HG03558 (cell line): ENCODE data around the gene CARD11.
"Not testable (repeated sequence)": the region's sequence is repeated elsewhere in the genome, so short reads cannot be mapped to it uniquely, and the experiment has no call there.

Experiments
- ATAC-seq: cut with Tn5 transposase; IDR thresholded peaks from one replicate; pipeline ENCODE4 v1.9.1; 2021; ENCODE audit warnings: moderate number of reproducible peaks; ENCODE audit not compliant: unreplicated experiment; ENCODE audit errors: extremely low read depth

CARD11 gene

DNA sequence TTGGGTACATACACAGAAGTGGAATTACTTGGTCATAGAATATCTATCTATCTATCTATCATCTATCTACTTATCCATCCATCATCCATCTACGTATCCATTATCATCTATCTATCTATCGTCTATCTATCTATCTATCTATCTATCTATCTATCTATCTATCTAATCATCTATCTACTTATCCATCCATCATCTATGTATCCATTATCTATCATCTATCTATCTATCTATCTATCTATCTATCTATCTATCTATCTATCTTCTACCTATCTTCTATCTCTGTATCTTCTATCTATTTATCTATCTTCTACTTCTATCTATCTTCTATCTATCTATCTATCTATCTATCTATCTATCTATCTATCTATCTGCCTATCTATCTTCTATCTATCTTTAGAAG lies 123.2 kb downstream of the CARD11 start:
- not testable (repeated sequence) for ATAC-seq

- no peak for ATAC-seq
Observed at GRCh38 chr7:2920041-2920440, 123.6 kb downstream of the CARD11 start.

DNA sequence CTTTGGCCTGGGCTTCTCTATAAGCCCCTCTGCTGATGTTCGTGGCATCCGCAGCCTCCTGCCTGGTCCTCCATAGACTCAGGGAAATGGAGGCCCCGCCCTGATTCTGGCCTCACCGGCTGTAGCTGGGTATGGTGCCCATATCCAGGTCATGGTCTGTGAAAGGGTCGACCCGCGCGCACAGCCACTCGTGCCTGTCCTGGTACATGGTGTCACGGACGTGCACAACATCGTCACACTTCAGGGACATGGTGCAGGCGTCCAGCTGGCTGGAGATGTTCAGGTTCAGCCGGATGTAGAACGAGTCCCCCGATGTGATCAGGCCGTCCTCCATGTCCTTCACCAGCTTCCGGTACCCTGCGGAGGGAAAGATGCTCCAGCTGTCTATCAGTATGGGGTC lies 124.4 kb downstream of the CARD11 start:
- ATAC-seq, result no peak

DNA sequence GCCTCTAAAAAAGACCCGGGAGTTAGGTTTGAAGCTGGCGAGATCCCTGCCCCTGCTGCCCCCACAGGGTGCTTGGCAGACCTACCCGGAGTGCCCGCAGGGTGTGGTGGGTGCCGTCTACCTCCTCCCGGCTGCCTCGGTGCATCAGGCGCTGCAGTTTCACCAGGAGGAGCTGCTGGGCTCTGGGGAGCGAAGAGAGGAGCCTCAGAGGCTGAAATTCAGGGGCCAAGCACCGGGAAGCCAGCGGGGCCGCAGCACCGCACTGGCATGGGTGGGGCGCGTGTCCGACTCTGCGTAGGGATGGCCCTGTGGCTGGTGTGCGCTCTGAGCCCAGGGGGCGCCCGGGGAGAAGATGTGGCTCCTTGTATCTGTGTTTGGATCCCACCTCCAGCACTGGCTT lies 125.3 kb downstream of the CARD11 start:
- no peak for ATAC-seq

- ATAC-seq, result no peak
Observed at GRCh38 chr7:2915023-2915422, 128.6 kb downstream of the CARD11 start.

GRCh38 chr7:2913760-2914387 lies 129.8 kb downstream of the CARD11 start:
- ATAC-seq, result no peak

GRCh38 chr7:2912684-2913439 lies 130.8 kb downstream of the CARD11 start:
- no peak for ATAC-seq

GRCh38 chr7:2911466-2911865 lies 132.2 kb downstream of the CARD11 start:
- ATAC-seq, result no peak

DNA sequence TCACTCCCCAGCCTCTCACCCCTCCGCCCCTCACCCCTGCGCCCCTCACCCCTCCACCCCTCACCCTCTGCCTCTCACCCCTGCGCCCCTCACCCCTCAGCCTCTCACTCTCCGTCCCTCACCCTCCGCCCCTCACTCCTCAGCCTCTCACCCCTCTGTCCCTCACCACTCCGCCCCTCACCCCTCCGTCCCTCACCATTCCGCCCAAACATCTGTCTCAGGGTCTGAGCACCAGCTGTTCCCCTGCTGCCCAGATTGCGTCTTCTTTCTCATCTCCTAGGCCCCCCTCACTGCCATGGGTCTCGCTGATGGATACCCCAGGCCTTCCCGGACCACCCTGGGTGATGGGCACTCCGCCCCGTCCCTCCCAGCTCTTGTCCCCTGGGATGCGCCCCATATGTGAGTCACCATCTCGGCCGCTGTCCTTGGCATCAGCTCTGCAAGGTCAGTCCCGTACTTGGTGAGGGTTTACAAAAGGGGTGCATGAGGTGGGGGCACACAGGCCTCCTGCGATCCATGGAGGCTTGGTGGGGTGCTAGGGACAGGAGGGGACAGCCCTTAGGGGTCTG lies 134.1 kb downstream of the CARD11 start:
- no peak for ATAC-seq

GRCh38 chr7:2909043-2909442 lies 134.6 kb downstream of the CARD11 start:
- no peak for ATAC-seq

DNA sequence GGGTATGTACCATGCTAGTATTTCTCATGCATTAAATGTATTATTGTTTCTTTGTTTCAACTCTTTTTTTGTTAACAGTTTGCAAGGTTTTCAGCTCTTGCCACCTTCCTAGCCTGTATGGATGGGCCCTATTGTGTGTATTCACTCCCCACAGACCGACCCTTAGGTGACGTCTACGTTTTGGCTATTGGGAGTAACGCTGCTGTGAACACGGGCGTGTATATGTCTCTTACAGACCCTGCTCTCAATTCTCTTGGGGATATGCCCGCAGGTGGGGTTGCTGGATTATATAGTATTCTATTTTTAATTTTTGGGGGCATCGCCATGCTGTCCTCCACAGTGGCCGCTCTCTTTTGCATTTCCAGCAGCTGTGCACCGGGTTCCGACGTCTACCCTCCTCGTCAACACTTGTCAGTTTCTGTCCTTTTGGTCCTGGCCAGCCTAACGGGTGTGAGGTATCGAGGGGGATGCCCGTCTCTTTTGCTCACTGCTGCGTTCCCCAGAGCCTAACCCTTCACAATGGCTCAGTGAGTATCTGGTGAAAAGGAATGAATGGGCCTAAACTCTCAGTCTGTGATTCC lies 135.5 kb downstream of the CARD11 start:
- no peak for ATAC-seq

DNA sequence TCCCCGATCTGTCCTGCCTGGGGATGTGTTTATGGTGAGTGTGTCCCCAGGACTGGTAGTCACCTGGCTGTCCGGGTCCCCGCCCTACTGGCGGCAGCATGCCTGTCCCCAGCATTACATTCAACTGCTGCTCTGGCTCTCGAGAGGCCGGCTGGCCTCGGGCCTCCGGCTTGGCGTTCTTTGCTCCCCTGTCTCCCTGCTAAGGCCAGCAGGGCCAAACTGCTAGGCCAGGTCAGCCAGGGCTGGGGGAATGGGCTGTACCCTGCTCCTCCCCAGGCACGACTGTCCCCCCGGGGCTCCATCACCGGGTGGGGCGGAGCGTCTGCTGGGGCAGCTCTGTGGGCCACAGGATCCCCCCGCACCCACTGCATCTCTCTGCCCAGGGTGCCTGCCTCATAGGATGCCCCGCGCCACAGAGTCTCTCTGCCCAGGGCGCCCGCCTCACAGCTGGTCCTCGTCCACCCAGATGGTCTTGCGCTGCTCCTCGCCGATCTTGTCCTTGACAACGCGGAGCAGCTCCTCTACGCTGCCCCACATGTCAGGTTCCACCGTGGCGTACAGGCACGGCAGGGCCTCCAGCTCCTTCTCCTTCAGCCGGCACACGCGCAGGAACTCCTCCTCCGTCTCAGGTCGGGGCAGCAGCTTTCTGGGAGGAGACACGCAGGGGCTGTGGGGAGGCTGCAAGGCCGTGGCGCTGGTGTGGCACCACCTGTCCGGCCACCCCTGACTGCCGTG lies 137.3 kb downstream of the CARD11 start:
- no peak for ATAC-seq

DNA sequence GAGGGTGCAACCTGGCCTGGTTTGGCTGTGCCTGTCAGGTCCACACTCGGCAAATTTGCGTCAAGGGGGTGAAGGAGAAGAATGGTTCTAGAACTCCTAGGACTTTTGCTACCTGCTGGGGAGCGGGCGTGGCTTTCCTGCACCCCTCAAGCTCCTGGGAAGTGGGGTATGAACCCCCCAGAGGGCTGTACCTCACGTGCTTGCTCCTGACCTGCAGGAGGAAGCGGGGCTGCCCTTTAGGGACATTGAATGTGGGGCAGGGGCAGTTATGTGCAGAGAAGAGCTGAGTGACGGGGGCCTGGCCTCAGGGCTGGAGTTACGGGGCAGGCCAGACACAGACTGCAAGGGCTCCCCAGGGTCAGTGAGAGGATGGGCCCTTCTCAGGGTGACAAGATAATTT lies 138.2 kb downstream of the CARD11 start:
- ATAC-seq, result no peak

DNA sequence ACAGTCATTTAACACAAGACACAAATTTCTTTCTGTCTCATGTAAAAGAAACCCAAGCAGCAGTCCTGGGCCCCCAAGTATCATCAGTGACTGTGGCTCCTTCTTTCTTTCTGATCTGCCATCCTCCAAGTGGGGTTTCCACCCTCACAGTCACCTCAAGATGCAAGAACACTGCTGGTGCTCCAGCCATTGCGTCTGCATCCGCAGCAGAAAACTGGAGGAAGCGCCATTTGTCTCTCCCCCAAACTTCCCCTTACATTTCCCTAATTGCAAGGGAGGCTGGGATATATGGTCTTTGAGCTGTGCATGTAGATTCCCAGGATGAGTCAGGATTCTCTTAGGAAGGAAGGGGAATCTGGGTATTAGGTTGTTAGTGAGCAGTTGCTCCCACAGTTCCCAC lies 138.6 kb downstream of the CARD11 start:
- ATAC-seq, result no peak

GRCh38 chr7:2904202-2904601 lies 139.5 kb downstream of the CARD11 start:
- ATAC-seq, result no peak

DNA sequence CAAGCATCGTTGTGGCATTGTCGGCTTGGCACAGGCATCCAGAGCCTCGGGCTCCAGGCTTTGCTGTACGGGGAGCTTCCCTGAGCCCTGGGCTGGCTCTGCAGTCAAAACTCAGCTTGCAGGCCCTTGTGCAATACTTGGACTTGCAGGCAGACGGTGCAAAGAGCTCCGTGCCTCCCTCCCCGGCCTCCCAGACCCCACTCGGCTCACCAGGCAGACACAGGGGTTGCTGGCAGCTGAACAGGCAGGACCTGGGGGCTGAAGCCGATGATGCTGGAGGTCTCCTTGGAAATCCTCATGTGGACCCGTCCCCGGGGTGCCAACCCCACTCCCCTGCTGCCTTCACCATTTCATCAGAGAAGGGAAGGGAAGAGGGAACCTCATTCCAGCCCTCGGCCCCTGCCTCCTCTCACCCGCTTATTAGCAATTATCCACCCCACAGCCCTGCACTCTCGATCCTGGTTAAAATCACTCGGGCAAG lies 139.9 kb downstream of the CARD11 start:
- no peak for ATAC-seq

DNA sequence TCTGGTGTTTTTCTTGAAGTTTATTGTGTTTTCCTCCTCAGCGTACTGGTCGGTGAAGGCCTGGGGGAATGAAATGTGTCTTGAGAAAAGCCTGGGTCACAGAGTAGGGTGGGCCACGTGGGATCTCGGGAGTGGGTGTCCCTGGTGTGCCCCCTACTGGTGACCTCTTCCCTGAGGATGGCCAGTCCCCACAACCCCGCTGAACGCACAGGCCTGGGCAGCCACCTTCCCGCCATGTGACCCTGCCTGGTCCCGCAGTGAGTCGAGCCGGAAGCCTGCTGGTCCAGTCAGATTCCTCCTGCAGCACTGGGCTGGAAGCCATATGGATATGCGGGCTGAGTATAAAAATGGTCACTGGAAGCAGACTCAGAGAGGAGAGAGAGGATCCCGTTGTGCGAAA lies 146.6 kb downstream of the CARD11 start:
- no peak for ATAC-seq

DNA sequence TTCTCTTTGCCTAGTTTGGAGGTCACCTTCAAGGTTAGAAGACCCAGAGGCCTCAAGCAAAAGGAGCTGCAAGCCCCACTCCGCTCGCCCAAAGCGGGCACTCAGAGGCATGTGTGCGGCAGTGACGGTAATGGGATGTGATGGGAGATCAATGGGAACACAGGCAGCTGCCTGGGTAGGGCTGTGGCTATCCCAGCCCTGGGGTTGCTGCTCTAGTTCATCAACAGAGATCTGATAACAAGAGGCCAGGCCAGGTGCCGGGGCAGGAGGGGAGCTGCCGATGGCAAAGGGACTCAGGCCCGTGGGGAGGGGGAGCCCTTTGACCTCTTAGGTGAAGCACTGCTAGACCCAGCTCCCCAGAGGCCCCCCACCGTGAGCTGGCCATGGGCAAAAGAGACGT lies 147.5 kb downstream of the CARD11 start:
- no peak for ATAC-seq

DNA sequence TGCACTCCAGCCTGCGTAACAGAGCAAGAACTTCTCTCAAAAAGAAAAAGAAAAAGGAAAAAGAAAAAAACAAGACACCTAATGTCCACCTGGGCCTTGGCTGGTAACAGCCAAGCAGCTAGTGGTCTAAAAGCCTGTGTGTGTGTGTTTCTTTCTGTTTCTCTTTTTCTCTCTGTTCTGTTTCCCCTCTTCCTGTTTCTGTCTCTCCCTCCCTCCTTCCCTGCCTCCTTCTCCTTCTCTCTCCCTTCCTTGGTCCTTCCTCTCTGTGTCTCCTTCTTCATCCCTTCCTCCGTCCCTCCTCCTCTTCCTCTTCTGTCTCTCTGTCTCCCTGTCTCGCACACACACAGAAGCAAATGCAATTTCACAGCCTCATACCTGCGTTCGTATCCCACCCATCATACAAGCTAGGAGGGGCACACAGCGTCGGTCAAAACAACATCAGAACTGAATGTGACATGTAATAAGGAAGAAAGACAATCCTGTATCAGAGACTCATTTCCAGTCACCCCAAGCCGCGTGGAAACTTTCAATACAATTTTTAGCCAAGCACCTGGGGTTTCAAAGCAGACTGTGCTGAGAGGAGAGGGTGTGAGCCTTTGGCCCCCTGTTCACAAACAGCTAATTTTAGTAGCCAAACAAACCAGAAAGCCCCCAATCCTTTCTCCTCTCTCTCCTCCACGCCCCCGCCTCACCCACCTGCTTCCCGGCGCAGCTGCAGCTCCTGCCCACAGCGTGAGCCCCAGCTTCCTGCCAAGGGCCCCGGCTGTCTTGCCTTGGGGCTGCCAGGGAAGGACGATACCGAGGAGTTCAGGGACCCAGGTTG lies 149.3 kb downstream of the CARD11 start:
- peak; percentile 59 for ATAC-seq

DNA sequence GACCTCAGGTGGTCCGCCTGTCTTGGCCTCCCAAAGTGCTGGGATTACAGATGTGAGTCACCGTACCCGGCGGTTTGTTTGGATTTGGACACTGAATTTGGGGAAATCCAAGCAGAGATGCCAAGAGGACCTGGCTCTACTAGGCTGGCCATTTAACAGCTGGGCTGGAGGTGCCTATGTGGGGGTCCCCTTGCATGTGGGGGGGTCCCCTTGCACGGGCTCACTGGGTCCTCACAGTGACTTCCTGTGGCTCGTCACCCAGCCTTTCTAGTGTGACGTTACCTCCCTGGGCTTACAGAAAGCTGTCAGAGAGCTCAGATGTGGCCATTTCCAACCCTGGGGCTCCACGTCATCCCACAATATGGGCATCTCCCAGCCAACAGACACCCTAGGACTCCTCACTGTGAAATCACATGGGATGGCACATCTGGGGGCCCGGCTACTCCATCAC lies 150.2 kb downstream of the CARD11 start:
- ATAC-seq, result no peak
